ENCODE measurements around the gene YLPM1.

GRCh38 chr14:74875941-74876913 is 113.1 kb downstream of the YLPM1 start, which contains the start of gene PROX2:
- TF ChIP-seq CTCF (conservative IDR thresholded peaks at IDR 0.05; ENCODE audit: low read length) (no peak), EZH2phosphoT487 (IDR thresholded peaks at IDR 0.05; ENCODE audit: borderline replicate concordance) (no peak)
